Hepatic stellate cell (primary cell): ENCODE results near the gene ASB13.

Experiments used
- DNase-seq: peaks from one replicate; pipeline ENCODE4 v3.0.0; 2011; ENCODE audit warnings: low spot score

Gene ASB13

GRCh38 chr10:5647507-5648240 lies 18.7 kb downstream of the ASB13 start:
- DNase-seq = no peak

- DNase-seq = no peak
Measured at GRCh38 chr10:5645944-5646617, 20.3 kb downstream of the ASB13 start.

- no peak for DNase-seq
Measured at GRCh38 chr10:5645375-5645774, 21.0 kb downstream of the ASB13 start.

GRCh38 chr10:5644930-5645329 lies 21.5 kb downstream of the ASB13 start:
- no peak for DNase-seq

GRCh38 chr10:5643346-5644067 lies 22.9 kb downstream of the ASB13 start:
- DNase-seq = no peak

- DNase-seq = no peak
Measured at GRCh38 chr10:5641501-5641900, 24.9 kb downstream of the ASB13 start.

GRCh38 chr10:5640501-5640900 lies 25.9 kb downstream of the ASB13 start:
- no peak for DNase-seq

- DNase-seq = no peak
Measured at GRCh38 chr10:5640036-5640435, 26.4 kb downstream of the ASB13 start.

GRCh38 chr10:5639066-5639465 lies 27.3 kb downstream of the ASB13 start:
- DNase-seq = no peak

GRCh38 chr10:5638494-5638893 lies 27.9 kb downstream of the ASB13 start:
- DNase-seq = no peak

- DNase-seq = no peak
Measured at GRCh38 chr10:5634918-5635317, 31.5 kb downstream of the ASB13 start.

- DNase-seq = no peak
Measured at GRCh38 chr10:5633166-5633749, 33.1 kb downstream of the ASB13 start.

GRCh38 chr10:5632446-5632845 lies 33.9 kb downstream of the ASB13 start:
- no peak for DNase-seq

GRCh38 chr10:5631936-5632335 lies 34.5 kb downstream of the ASB13 start:
- no peak for DNase-seq

- DNase-seq = no peak
Measured at GRCh38 chr10:5630112-5630436, 36.3 kb downstream of the ASB13 start.

GRCh38 chr10:5629303-5630111 lies 36.9 kb downstream of the ASB13 start:
- DNase-seq = peak; percentile 71

GRCh38 chr10:5628451-5629302 lies 37.7 kb downstream of the ASB13 start:
- DNase-seq = peak; percentile 82

GRCh38 chr10:5627486-5628044 lies 38.8 kb downstream of the ASB13 start:
- DNase-seq = no peak

GRCh38 chr10:5625992-5626777 lies 40.2 kb downstream of the ASB13 start:
- DNase-seq = no peak

GRCh38 chr10:5624701-5625100 lies 41.7 kb downstream of the ASB13 start:
- no peak for DNase-seq
